Tibial artery (tissue), 4 donors: ENCODE results near the gene IGFBP1.

Source experiments
- DNase-seq, 2 donors: peaks; one replicate each; pipeline ENCODE4 v3.0.0-alpha.2; 2019
- H3K27ac ChIP-seq, 2 donors: fragments of 200-600 bp; sonication (generic) in 1 of 2; 1 replicate in 1 of 2; 2 replicates in 1 of 2; pipeline ENCODE4 v1.5.1; 2018 to 2019; ENCODE audit warnings: mild to moderate bottlenecking in 1 of 2
- H3K27me3 ChIP-seq, 2 donors: fragments of 200-600 bp; sonication (generic) in 1 of 2; one replicate each; pipeline versions ENCODE4 v1.5.1 to v1.6.0; 2016 to 2019
- H3K36me3 ChIP-seq, 3 donors: fragments of 200-600 bp; sonication (generic) in 2 of 3; one replicate each; pipeline ENCODE4 v1.5.1; 2016 to 2019; ENCODE audit warnings: mild to moderate bottlenecking in 2 of 3
- H3K4me1 ChIP-seq, 4 donors: fragments of 200-600 bp; sonication (generic) in 2 of 4; 1 replicate in 3 of 4; 2 replicates in 1 of 4; pipeline ENCODE4 v1.5.1; 2016 to 2019
- H3K4me3 ChIP-seq, 2 donors: fragments of 200-600 bp; sonication (generic) in 1 of 2; 1 replicate in 1 of 2; 2 replicates in 1 of 2; pipeline ENCODE4 v1.5.1; 2018 to 2019; ENCODE audit warnings: mild to moderate bottlenecking in 2 of 2
- H3K9me3 ChIP-seq, 3 donors: fragments of 200-600 bp; sonication (generic) in 1 of 3; one replicate each; pipeline ENCODE4 v1.5.1; 2016 to 2019
- CTCF ChIP-seq, 2 experiments: fragments of 200-600 bp in 1 of 2; fragments of 450-650 bp in 1 of 2; IDR thresholded peaks; one replicate each; pipeline ENCODE4 v1.5.1; 2017 to 2019; ENCODE audit warnings: antibody characterized with exemption in 2 of 2, mild to moderate bottlenecking in 1 of 2, moderate library complexity in 1 of 2
- intact Hi-C: fragments of 100-400 bp; cut with DNase I; formaldehyde crosslinking; loops from one replicate; pipeline ENCODE4 v1.15.0; 2023; ENCODE audit warnings: low total_unique reads

IGFBP1 gene

GRCh38 chr7:45873035-45873354 lies 15.3 kb upstream of the IGFBP1 start, which contains the start of gene CCDC201:
Gene CCDC201, minus strand, starts transcription at chr7:45873082. Its CDS starts 75 bp downstream, at chr7:45873007.
- no peaks in the 10 kb centered on the region for H3K36me3 ChIP-seq
- TF ChIP-seq CTCF (IDR thresholded peaks at IDR 0.05) = no peak
- DNase-seq = no peak
- no peak within 1 kb of the TSS for H3K4me3 ChIP-seq
- H3K4me1 ChIP-seq = no peaks in the 10 kb centered on the region
- intact Hi-C loops = no loop called here
- no peaks in the 10 kb centered on the region for H3K27me3 ChIP-seq
- H3K27ac ChIP-seq = no peak within 1 kb of the TSS
- peaks cover 0 to 8% (median under 1%) of the 10 kb centered on the region in 3 donors for H3K9me3 ChIP-seq

- no peaks in the 10 kb centered on the region for H3K4me1 ChIP-seq
- no peaks in the 10 kb centered on the region for H3K27me3 ChIP-seq
- peaks cover 0 to 9% (median 4%) of the 10 kb centered on the region in 3 donors for H3K9me3 ChIP-seq
- no peak for TF ChIP-seq CTCF (IDR thresholded peaks at IDR 0.05)
- intact Hi-C loops = no loop called here
- H3K4me3 ChIP-seq = no peak overlapping the region
- H3K27ac ChIP-seq = no peak overlapping the region
- DNase-seq = no peak
- no peaks in the 10 kb centered on the region for H3K36me3 ChIP-seq
Measured at GRCh38 chr7:45873355-45873754, 14.9 kb upstream of the IGFBP1 start.

GRCh38 chr7:45874408-45875131 lies 13.7 kb upstream of the IGFBP1 start:
- no peak for TF ChIP-seq CTCF (IDR thresholded peaks at IDR 0.05)
- Histone ChIP-seq H3K4me3 (no peak overlapping the region), H3K27ac (no peak overlapping the region), H3K4me1 (no peaks in the 10 kb centered on the region), H3K27me3 (no peaks in the 10 kb centered on the region), H3K36me3 (no peaks in the 10 kb centered on the region), H3K9me3 (peaks cover 0 to 19% (median 13%) of the 10 kb centered on the region in 3 donors)
- intact Hi-C loops = no loop called here
- no peak for DNase-seq

- Histone ChIP-seq H3K4me1 (no peaks in the 10 kb centered on the region), H3K27ac (no peak overlapping the region), H3K4me3 (no peak overlapping the region), H3K36me3 (no peaks in the 10 kb centered on the region), H3K27me3 (no peaks in the 10 kb centered on the region), H3K9me3 (peaks cover 0 to 22% (median 13%) of the 10 kb centered on the region in 3 donors)
- intact Hi-C loops = no loop called here
- no peak for DNase-seq
- TF ChIP-seq CTCF (IDR thresholded peaks at IDR 0.05) = no peak
Measured at GRCh38 chr7:45876519-45876918, 11.8 kb upstream of the IGFBP1 start.

- intact Hi-C loops = no loop called here
- no peak overlapping the region for H3K4me3 ChIP-seq
- TF ChIP-seq CTCF (IDR thresholded peaks at IDR 0.05) = no peak
- H3K36me3 ChIP-seq = no peaks in the 10 kb centered on the region
- no peaks in the 10 kb centered on the region for H3K4me1 ChIP-seq
- H3K27ac ChIP-seq = no peak overlapping the region
- H3K27me3 ChIP-seq = no peaks in the 10 kb centered on the region
- no peak for DNase-seq
- peaks cover 0 to 22% (median 13%) of the 10 kb centered on the region in 3 donors for H3K9me3 ChIP-seq
Measured at GRCh38 chr7:45878457-45879144, 9.7 kb upstream of the IGFBP1 start.
